Frontal cortex (tissue), 4 donors: ENCODE results near the gene MPRIP. TPM values are rescaled to one million over a fixed set of nuclear protein-coding genes. Genes with fewer than 3 reads are reported as not detected.

ENCODE experiments used
- DNase-seq, 2 donors: peaks; one replicate each; pipeline ENCODE4 v3.0.0; 2012; ENCODE audit warnings: low spot score in 2 of 2
- FAIRE-seq: peaks from 2 replicates; lab custom pipeline; 2012; peaks lifted over from hg19 to GRCh38; lab: Jason Lieb, UNC
- total RNA-seq: library from RNA; depleted of rRNA; stranded (reverse); fragments of >200 nt; gene quantifications from one replicate; pipeline ENCODE4 v1.2.3, GENCODE V29; 2014
- donor health status: control.
- donor health status: control.
- donor health status: control.

The MPRIP gene
- total RNA-seq, 1 donor from 2014 or later, result 131 TPM

DNA sequence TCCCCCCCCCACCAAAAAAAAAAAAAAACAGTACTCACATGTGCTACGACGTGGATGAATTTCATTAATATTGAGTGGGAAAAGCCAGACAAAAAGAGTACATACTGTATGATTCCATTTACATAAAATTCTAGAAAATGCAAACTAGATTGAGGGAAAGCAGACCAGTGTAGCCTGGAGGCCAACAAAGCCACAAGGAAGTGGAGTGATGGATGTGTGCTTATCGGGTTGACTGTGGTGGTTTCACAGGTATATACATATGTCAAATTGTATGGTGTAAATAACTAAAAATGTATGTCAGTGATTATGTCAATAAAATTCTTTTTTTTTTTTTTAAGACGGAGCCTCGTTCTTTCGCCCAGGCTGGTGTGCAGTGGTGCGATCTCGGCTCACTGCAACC lies 165.7 kb downstream of the MPRIP start:
- FAIRE-seq (no peak), DNase-seq (no peak)

GRCh38 chr17:17213775-17214174 lies 171.5 kb downstream of the MPRIP start:
- DNase-seq, result no peak
- FAIRE-seq, result no peak

DNA sequence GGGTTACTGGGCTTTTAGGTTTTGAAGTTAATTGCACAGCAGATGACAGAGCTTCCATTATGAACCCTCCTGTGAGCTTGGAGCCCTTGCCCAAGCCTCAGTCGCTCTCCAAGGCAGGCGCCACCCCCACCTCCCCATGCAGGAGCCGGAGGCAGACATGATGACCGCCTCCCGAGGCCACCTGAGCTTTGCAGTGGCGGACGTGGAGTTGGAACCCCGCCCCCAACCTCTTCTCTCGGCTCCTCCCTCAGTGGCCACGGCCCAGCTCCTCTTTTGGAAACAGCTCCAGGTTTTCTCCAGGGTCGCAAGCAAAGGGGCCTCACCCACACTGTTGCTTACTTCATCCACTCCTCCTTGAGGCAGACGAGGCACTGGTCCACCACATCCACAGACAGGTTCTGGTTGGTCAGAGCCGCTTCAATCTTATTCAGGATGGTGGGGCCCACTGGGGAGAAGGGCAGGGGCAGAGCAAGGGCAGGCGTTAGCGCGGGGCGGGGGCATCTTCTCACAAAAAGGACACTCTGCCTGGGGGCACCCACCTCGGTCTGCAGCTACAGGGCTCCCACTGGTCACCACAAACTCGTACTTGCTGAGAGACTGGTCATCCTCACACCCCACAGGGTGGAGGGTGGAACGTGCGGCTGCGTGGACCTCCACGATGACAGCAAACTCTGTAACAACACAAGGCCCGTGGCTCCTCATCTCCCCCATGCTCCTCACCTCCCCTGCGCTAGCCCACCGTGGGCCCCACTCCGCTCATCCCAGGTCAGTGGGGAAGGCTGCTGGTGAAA lies 172.6 kb downstream of the MPRIP start:
- FAIRE-seq (no peak), DNase-seq (no peak)

DNA sequence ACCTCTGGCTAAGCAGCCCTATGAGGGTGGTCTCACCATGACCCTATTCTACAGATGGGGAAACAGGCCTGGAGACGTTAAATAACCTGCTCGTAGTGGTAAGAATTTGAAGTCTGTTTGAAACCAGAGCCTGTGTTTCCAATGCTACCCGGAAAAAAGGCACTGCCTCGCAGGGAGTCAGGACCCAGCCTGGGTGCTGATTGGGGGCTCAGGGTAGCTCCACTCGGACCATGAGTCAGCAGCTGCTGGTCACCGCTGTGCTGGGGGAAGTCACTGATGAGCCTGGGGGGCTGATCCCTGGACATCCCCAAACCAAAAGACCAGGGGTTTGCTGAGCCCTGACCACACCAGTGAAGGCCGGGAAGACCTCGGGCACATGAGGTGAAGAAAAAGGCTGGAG lies 173.3 kb downstream of the MPRIP start:
- no peak for FAIRE-seq
- no peak for DNase-seq

- FAIRE-seq (no peak), DNase-seq (no peak)
These were observed 174.0 kb downstream of the MPRIP start for GRCh38 chr17:17216236-17216635.

- DNase-seq (no peak), FAIRE-seq (no peak)
These were observed 174.5 kb downstream of the MPRIP start for GRCh38 chr17:17216776-17217175.

DNA sequence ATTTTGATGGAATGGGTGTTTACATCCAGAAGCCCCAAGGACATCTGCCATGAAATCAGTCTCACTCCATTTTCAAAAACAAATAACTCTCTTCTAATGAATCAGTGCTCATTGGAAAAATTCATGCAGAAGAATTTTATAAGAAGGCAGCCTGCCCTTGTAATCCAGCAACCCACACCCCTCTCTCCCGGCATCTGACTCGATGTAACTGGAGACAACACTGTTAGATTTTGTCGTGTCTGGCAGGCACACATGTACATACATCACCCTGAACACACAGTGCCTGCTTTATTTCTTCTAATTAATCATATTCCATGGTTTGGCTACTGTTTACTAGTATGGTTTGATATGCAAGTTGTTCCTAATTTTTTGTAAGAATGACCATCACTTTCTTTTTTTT lies 175.7 kb downstream of the MPRIP start:
- FAIRE-seq (no peak), DNase-seq (no peak)

- FAIRE-seq (no peak), DNase-seq (no peak)
These were observed 178.3 kb downstream of the MPRIP start for GRCh38 chr17:17220529-17220928.

GRCh38 chr17:17221329-17221728 lies 179.1 kb downstream of the MPRIP start:
- no peak for FAIRE-seq
- DNase-seq, result no peak

DNA sequence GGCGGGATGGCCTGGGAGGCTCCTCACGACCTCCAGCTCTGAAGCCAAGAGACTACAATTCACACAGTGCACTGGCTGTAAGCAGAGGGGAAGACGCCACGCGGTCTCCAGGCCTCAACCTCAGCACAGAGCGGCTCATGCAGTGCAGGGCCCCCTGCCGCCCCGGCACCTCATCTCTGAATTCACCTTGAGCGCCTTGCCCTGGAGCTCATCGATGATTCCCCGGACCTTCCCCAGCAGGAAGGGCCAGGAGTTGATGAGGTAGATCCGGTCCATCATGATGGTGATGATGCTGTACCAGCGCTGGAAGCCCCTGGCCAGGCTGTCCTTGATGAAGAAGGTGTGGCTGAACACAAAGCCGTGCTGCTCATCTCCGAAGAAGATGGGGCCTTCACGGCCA lies 181.5 kb downstream of the MPRIP start:
- FAIRE-seq (no peak), DNase-seq (no peak)

- no peak for FAIRE-seq
- no peak for DNase-seq
These were observed 181.9 kb downstream of the MPRIP start for GRCh38 chr17:17224137-17224536.

DNA sequence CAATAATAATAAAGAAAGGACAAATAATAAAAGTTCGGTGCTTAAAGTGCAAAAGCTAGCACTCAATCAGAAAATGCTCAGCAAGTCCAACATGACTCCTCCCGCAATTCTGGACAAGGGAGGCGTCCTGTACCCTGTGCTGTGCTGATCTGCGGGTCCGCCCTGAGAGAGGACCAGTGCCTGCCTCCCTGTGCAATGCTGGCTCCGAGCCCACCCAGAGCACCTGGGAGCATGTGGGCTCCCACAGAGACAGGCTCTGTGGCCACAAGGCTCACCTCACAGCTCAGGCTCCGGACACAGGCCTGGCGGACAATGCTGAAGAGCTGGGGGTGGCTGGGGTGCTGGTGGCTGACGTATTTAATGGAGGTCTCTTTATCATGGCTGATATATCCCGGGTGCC lies 183.6 kb downstream of the MPRIP start:
- no peak for FAIRE-seq
- DNase-seq, result no peak

DNA sequence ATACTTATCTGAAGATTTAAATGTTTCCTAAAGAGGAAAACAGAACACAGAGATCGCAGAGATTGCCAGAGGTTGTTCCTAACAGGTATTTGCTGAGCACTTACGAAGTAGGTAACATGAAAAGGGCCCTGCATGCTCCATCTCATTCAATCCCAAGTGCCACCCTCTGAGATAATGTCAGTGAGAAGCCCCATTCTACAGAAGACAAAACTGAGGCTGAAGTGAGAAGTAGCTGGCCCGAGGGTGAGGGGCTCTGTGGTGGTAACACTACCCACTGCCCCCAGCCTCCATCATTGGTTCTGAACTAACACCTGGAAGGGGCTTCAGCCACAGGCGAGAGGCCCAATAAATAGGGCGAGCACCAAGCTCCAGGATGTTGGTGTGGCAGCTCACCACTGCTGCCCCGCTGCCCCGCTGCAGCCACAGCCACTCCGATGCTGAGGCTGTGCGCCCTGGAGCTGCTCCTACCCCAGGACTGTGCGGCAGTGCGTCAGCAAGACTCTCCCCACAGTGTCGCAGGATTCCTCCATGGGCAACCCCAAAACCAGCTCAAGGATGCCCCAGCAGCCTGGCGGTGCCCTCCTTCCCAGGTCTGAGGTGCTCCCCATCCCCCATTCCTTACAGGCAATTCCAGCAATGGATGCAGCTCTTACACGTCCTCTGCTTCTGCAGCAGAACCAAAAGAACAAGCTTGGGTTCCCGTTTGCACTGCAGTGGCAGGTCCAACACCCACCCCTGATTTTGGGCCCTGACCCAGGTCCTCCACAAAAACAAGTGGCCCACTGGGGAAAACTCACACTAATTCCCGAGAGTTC lies 184.4 kb downstream of the MPRIP start:
- DNase-seq (no peak), FAIRE-seq (no peak)

- DNase-seq (no peak), FAIRE-seq (no peak)
These were observed 185.6 kb downstream of the MPRIP start for GRCh38 chr17:17227608-17228520.

- DNase-seq (no peak), FAIRE-seq (no peak)
These were observed 186.4 kb downstream of the MPRIP start for GRCh38 chr17:17228521-17229279.

- FAIRE-seq (no peak), DNase-seq (no peak)
These were observed 187.4 kb downstream of the MPRIP start for GRCh38 chr17:17229416-17230384.

- FAIRE-seq (no peak), DNase-seq (no peak)
These were observed 189.5 kb downstream of the MPRIP start for GRCh38 chr17:17231621-17232302.

DNA sequence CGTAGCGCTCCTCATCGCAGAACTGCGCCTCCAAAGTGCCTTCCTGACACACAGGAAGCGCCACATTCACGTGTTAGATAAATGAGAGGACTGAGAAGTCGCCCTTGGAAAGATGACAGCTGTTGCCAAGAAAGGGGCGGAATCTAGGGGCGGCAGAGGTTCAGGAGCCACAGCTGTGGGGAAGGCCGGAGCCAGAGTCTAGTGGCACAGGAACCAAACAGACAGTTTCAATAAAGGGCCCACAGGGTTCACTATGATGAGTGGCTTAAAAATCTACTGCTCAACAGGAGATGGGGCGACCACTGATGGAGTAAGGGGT lies 190.0 kb downstream of the MPRIP start:
- no peak for FAIRE-seq
- DNase-seq, result no peak
